Measurements from ENCODE around the gene CSNK1E. TPM values are rescaled to one million over a fixed set of nuclear protein-coding genes. Genes with fewer than 3 reads are reported as not detected.
A peak's percentile ranks its signal among the peaks of the same experiment; 100 is the strongest.

CSNK1E gene
- total RNA-seq, 4 donors from 2014 or later: 29.8 to 66.3 (median 40.3) TPM

- intact Hi-C loops (cut with DNase I; ENCODE audit: low total_unique reads): no loop called here
- H3K27me3 ChIP-seq: peaks cover 7 to 19% (median 11%) of the 10 kb centered on the region in 3 donors
- no peak overlapping the region for H3K27ac ChIP-seq
- TF ChIP-seq CTCF (IDR thresholded peaks at IDR 0.05 in 4 of 5, conservative IDR thresholded peaks at IDR 0.05 in 1 of 5) (no peak), POLR2A (IDR thresholded peaks at IDR 0.05) (no peak)
- no peaks in the 10 kb centered on the region for H3K9me3 ChIP-seq
- H3K4me1 ChIP-seq: peaks cover 0 to 20% of the 10 kb centered on the region in 2 donors
- ATAC-seq (no peak), DNase-seq (peak in 1 of 2 donors; percentile 11)
- in situ Hi-C loops (cut with MboI; ENCODE audit: low sequenced_read_pairs in 4 of 4): no loop called here
- no peak overlapping the region for H3K4me3 ChIP-seq
- H3K36me3 ChIP-seq: no peaks in the 10 kb centered on the region
These were observed 31.7 kb upstream of the CSNK1E start for GRCh38 chr22:38348751-38349496.

GRCh38 chr22:38347944-38348750, 30.9 kb upstream of the CSNK1E start:
- DNase-seq (peak in 1 of 2 donors; percentile 57), ATAC-seq (peak; percentile 24 to 63)
- intact Hi-C loops (cut with DNase I; ENCODE audit: low total_unique reads): no loop called here
- Histone ChIP-seq H3K4me3 (no peak overlapping the region), H3K9me3 (no peaks in the 10 kb centered on the region), H3K27me3 (peaks cover 7 to 19% (median 11%) of the 10 kb centered on the region in 3 donors), H3K27ac (no peak overlapping the region), H3K4me1 (peaks cover 0 to 15% of the 10 kb centered on the region in 2 donors), H3K36me3 (no peaks in the 10 kb centered on the region)
- no peak for TF ChIP-seq CTCF (IDR thresholded peaks at IDR 0.05 in 4 of 5, conservative IDR thresholded peaks at IDR 0.05 in 1 of 5)
- TF ChIP-seq POLR2A (IDR thresholded peaks at IDR 0.05): no peak
- in situ Hi-C loops (cut with MboI; ENCODE audit: low sequenced_read_pairs in 4 of 4): no loop called here

DNA sequence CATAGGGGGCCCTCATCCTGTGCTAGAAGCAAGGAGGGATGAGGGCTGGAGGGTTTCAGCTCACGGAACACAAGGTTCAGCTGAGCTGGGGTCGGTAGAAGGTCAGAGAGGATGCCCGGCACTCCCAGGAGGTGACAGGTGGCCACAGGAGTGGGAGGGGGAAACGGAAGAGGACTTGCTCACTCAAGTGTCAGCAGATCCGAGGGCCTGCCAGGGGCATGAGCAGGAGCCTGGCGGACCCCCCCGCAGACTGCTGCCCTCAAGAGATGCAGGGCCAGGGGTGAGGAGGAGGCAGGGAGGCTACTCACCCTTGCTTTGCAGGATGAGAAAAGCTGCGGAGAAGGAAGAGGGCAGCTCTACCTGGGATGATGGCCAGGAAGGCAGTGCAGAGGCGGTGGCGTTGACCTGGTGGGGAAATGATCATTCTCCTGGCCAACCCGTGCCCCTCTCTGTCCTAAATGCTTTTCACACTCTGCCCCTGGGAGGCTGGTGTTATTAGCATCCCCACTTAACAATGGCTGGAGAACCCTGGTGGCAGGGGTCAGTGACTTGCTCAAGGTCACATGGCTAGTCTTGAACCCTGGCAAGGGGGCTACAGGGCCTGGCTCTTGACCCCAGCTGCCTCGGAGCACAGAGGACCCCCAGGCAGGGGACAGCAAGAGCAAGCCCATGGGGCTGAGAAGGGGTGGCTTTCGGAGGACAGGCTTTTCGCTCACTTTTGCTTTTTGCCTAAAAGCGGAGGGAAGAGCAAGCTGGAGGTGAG, 30.1 kb upstream of the CSNK1E start:
- DNase-seq (peak in 1 of 2 donors; percentile 22), ATAC-seq (peak in 1 of 2 donors; percentile 20)
- no peak for TF ChIP-seq CTCF (IDR thresholded peaks at IDR 0.05 in 4 of 5, conservative IDR thresholded peaks at IDR 0.05 in 1 of 5)
- TF ChIP-seq POLR2A (IDR thresholded peaks at IDR 0.05): no peak
- Histone ChIP-seq H3K4me1 (peaks cover 0 to 12% of the 10 kb centered on the region in 2 donors), H3K27me3 (peaks cover 7 to 19% (median 11%) of the 10 kb centered on the region in 3 donors), H3K27ac (no peak overlapping the region), H3K4me3 (no peak overlapping the region), H3K9me3 (no peaks in the 10 kb centered on the region), H3K36me3 (no peaks in the 10 kb centered on the region)
- intact Hi-C loops (cut with DNase I; ENCODE audit: low total_unique reads): no loop called here
- in situ Hi-C loops (cut with MboI; ENCODE audit: low sequenced_read_pairs in 4 of 4): no loop called here

DNA sequence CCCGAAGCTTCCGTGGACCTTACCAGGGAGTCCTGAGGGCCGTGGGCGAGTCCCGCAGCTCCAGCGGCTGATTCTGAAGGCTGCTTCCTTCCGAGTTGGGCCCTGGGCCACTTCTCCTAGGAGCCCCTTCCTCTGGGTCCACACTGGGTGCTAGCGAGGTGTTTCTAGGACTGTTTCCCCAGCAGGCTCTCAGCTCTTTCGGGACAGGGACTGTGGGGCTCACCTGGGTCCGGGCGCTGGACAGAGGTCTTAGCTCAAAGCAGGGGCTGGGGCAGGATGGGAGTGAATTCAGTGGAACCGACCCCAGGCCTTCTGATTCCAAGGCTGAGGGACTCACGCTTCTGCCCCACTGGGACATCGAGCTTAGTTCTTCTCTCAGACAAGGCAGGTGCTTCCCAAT, 29.3 kb upstream of the CSNK1E start:
- Histone ChIP-seq H3K27me3 (peaks cover 7 to 19% (median 11%) of the 10 kb centered on the region in 3 donors), H3K4me3 (no peak overlapping the region), H3K36me3 (no peaks in the 10 kb centered on the region), H3K4me1 (peaks cover 0 to 12% of the 10 kb centered on the region in 2 donors), H3K9me3 (no peaks in the 10 kb centered on the region), H3K27ac (no peak overlapping the region)
- in situ Hi-C loops (cut with MboI; ENCODE audit: low sequenced_read_pairs in 4 of 4): no loop called here
- TF ChIP-seq CTCF (IDR thresholded peaks at IDR 0.05 in 4 of 5, conservative IDR thresholded peaks at IDR 0.05 in 1 of 5) (no peak), POLR2A (IDR thresholded peaks at IDR 0.05) (no peak)
- DNase-seq (peak in 1 of 2 donors; percentile 10), ATAC-seq (no peak)
- intact Hi-C loops (cut with DNase I; ENCODE audit: low total_unique reads): no loop called here

Data from gastrocnemius medialis (tissue), 4 donors.